T-helper 1 cell treated with Interleukin-12 subunit alpha and Interleukin-12 subunit beta and Interleukin-4 antibody, amounts not matched to agents 30 ng/mL and 1 ng/mL, for 36 hours (primary cell): ENCODE data around the gene CNST. TPM values are rescaled to one million over a fixed set of nuclear protein-coding genes. Genes with fewer than 3 reads are reported as not detected.
"Not testable (repeated sequence)": the region's sequence is repeated elsewhere in the genome, so short reads cannot be mapped to it uniquely, and the experiment has no call there.

ENCODE experiments used
- intact Hi-C: fragments of 100-400 bp; cut with micrococcal nuclease; formaldehyde crosslinking; loops from one replicate; pipeline ENCODE4 v1.15.1; 2024
- total RNA-seq: library from RNA; stranded (reverse); gene quantifications from 2 replicates; pipeline ENCODE4 v1.2.3, GENCODE V29; 2022

CNST gene
- total RNA-seq, 1 donor from 2014 or later: 33.7 TPM

DNA sequence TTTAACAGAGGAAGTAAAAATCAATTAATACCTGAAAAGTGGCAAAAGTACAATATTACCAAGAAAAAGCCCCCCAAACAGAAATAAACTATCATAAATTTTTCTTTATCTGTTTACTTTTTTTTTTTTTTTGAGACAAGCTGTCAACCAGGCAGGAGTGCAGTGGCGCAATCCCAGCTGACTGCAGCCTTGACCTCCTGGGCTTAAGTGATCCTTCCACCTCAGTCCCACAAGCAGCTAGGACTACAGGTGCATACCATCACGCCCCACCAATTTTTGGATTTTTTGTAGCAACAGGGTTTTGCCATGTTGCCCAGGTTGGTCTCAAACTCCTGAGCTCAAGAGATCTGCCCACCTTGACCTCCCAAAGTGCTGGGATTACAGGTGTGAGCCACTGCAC, 8.2 kb upstream of the CNST start:
- intact Hi-C loops: no loop called here

DNA sequence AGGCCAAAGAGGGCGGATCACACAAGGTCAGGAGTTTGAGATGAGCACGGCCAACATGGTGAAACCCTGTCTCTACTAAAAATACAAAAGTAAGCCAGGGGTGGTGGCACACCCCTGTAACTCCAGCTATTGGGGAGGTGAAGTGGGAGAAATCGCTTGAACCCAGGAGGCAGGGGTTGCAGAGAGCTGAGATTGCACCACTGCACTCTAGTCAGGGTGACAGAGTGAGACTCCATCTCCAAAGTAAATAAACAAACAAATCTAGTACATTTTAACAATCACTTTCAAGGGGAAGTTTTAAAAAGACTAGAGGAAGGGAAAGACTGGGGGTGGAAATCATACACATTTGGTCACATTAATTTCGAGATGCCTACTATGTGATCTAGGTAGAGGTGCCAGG, 6.9 kb upstream of the CNST start:
- intact Hi-C loops: no loop called here

DNA sequence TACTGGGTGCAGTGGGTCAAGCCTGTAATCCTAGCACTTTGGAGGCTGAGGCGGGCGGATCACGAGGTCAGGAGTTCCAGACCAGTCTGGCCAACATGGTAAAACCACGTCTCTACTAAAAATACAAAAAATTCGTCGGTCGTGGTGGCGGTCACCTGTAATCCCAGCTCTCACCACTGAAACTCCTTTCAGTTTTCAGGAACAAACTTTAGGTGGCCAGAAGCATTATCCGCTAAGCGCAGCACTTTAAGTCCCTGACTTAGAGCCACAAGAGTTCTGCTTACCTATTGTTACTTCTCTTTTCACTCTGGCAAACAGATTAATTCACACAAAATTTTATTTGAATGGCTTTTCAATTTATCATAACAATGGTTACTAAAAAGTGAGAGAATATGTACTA, 5.4 kb upstream of the CNST start:
- intact Hi-C loops: loop anchor here (10.0 kb wide), 2 partner anchors 164 to 1406 kb away; partner anchors contain the start of genes KIF26B and SCCPDH

DNA sequence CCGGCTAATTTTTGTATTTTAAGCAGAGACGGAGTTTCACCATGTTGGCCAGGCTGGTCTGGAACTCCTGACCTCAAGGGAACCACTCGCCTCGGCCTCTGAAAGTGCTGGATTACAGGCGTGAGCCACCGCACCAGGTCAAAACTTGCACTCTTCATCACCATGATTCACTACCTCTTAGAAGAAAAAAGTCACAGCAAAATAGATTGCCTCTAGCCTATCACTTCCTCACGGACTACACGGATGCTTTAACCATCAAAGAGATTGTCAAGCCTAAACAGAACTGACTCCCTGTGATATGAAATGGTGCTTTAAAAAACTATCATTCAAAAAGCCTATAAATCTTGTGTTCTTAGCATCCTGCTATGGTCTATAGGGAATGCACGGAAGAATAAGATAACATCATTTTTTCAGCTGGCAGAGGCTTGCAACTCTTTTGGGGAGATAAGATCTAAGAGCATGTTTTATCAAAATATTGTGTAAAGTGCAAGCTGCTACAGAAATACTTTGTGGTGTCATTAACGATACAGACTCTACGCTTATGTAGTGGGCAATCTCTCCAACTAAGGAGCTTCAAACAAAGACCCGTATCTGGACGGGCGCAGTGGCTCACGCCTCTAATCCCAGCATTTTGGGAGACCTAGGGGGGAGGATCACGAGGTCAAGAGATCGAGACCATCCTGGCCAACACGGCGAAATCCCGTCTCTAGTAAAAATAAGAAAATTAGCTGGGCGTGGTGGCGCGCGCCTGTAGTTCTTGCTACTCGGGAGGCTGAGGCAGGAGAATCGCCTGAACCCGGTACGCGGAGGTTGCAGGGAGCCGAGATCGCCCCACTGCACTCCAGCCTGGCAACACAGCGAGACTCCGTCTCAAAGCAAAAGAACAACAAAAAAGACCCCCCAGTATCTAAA, 1.2 kb upstream of the CNST start:
- intact Hi-C loops: loop anchor here (5.0 to 10.0 kb wide), 6 partner anchors 77 to 1410 kb away; partner anchors contain the start of genes KIF26B, SCCPDH and ZNF670

DNA sequence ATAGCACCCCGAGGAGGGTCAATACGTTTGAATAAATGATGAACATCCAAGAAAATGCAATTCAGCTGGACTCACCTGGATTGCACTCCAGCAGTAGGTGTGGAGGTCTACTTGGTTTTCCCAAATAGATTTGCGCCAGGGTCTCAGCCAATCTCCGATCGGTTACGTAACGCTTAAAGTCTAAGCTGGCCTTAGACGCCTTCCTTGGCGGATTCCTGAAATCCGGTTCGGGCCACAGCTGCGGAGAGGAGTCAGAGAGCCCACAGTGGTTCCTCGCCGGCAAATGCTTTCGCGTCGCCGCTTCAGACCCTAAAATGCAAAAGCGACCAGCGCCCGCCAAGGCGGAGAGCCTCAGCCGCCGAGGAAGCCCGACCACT, 517 bp upstream of the CNST start:
- intact Hi-C loops: loop anchor here (1.0 to 10.0 kb wide), 18 partner anchors 58 to 1913 kb away; partner anchors contain the start of genes COX20, KIF26B, SCCPDH and SMYD3

DNA sequence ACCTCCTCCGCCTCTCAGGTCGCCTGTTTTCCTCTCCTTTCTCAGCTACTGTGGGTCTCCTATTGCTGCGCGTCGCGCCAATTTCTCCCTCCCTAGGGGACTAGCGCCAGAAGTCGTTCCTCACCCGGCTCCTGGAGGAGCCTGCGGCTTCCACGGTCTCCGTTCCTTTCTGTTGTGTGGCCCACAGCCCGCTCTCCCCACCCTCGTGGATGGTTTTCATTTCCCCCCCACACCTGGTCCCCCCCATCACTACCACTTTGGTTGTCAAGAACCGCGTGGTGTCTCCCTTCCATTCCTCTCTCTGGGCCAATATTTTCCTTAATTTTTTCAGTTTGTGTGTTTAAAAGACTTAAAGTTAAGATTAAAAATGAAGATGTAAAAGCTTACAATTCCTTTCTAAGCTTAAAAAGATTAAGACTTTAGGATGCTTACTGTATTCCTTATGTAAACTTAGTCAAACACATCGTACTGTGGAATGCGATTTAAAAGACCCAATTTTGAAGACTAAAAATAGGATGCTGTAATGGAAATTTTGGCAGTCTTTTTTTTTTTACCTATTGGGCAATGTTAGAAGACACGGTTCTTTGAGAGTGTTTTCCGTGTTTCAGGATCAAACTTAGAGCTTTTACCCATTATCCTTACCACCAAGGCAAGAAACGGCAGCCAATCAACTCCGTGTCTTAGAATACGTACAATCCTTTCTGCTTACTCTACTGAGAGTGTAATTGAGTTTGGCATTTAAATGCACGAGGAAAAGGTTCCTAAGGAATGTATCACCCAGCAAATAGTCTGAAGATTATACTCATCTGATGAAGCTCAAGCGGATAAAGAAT, 773 bp downstream of the CNST start:
- intact Hi-C loops: loop anchor here (1.0 to 10.0 kb wide), 20 partner anchors 35 to 1915 kb away; partner anchors contain the start of genes COX20, KIF26B, SCCPDH and SMYD3

DNA sequence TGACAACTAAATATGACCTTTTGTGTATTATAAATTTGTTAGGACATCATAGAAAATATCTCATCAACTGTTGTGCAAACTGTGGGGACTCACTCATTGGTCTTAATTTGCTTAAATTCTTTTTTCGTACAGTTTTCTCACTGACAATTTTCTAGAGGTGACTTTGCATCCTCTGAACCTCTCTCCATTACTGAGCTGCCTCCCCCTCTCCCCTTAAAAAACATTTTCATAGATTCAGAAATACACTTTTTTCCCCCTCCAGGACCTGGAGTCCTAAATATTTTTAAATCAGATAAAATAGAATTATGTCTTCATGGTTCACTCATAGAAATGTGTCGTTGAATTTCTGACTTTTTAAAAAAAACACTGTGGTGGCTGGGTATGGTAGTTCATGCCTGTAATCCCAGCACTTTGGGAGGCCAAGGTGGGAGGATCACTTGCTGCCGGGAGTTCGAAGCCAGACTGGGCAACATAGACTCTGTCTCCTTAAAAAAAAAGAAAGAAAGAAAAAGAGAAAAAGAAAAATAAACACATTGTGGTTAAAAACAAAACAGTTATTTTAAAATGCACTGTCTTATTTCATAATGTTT, 1.5 kb downstream of the CNST start:
- intact Hi-C loops: loop anchor here (1.0 to 10.0 kb wide), 13 partner anchors 35 to 1705 kb away; partner anchors contain the start of genes KIF26B, SCCPDH, ZNF496 and ZNF669

DNA sequence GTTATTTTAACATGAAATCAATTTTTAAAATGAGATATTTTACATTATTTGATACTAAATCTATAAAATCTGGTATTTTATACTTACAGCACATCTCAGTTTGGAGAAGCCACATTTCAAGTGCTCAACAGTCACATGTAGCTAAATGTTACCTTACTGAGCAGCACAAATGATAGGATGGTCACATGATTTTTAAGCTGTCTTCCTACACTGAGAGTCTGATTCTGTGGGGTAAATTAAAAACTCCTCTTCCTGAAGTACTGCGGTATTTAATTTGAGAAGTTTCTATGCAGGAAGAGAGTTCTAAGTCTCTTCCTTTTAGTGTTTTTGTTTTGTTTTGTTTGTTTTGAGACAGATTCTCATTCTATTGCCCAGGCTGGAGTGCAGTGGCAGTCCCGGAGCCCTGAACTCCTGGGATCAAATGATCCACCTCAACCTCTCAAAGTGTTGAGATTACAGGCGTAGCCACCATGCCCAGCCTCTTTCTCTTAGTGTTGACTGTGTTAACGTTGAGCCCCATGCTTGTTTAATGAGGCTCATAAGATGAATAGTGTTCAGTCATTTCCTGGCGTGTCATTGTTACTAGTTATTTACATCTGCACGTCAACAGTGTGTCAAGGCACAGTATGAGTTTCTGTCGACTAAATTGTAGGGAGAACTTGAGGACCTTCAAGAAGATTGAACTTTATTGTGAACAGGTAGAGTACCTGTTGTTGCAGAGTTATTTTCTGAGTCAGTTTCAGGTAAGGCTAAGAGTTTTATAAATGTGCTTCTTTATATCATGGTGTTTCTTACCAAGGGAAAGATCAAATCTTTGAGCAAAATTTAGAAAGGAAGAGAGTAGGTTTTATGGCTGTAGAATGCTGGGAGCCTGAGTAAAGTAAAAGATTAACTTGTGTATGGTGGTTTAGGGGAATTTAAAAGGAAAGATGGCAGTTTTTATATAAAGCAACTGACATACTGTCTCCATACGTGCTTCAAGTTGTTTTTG, 3.3 kb downstream of the CNST start:
- intact Hi-C loops: loop anchor here (5.0 to 10.0 kb wide), 6 partner anchors 73 to 1415 kb away; partner anchors contain the start of genes KIF26B, SCCPDH and ZNF670

DNA sequence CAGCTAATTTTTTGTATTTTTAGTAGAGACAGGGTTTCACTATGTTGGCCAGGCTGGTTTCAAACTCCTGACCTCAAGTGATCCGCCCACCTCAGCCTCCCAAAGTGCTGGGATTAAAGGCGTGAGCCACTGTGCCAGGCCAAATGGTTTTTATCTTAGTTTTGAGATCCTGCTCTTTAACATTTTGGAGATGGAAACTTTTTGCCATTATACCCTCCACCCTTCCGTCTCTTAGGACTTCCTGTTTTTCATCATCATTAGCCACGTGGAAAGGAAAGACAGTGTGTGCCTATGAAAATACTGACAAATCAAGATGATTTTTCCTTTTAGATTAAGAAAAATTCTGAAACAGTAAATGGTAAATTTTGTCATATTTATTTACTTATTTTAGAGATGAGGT, 5.1 kb downstream of the CNST start:
- intact Hi-C loops: not testable (repeated sequence)

DNA sequence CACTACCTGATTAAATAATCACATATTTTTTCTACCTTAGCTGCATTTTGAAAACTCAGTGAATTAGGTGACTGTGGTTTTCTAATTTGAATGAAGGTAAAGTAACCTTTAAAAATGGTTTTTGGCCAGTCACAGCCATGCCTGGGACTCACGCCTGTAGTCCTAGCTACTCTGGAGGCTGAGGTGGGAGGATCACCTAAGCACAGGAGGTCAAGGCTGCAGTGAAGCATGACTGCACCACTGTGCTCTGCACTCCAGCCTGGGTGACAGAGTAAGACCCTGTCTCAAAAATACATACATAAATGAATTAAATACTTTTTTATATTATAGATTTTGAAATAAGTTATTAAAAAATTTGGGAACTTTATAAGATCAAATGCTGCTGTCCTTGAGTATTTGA, 5.7 kb downstream of the CNST start:
- intact Hi-C loops: no loop called here

DNA sequence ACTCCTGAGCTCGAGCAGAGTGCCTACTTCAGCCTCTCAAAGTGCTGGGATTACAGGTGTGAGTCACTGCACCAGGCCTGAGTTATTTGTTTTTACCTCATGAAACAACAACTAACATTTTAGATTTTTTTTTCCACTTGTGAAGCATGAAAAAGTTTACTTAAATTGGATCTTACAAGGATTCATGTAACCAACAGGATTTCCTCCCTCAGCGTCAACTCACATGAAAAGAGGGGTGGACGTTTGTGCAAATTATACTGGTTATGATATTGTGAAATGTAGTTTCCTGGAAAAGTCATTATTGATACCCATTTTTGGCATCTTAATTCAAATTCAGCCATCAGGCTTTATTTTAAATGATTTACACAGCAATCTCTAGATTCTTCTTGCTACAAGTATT, 6.5 kb downstream of the CNST start:
- intact Hi-C loops: no loop called here

DNA sequence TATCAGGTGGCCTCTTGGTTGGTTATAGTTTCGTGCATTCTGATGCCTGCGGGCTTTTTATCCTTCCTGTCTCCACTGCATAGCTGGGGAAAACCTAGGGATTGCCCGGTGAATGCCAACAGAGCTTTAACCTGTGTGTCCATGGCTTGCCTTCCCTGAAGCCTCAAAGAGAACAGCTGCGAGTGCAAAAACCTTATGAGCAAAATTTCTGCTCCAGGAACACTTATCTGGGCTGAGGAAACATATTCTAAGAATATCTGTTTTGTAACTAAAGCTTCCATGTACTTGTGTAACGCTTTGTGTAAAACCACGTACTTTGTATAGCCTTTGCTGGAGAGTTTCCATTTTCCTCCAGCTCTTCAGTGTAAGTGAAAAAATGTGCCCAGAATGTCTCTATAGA, 7.2 kb downstream of the CNST start:
- intact Hi-C loops: no loop called here

DNA sequence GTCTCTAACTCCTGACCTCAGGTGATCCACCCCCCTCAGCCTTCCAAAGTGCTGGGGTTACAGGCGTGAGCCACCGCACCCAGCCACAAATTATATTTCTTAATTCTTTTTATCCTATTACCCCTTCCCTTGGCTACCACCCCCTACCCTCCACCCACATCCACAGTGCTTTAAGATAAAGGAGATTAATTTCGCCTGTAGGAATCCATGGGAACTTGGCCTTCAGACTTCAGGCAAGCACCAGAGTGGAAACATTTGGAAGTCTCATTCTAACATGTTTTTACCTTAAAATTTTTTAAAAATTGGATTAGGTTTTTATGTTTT, 10.4 kb downstream of the CNST start:
- intact Hi-C loops: no loop called here

DNA sequence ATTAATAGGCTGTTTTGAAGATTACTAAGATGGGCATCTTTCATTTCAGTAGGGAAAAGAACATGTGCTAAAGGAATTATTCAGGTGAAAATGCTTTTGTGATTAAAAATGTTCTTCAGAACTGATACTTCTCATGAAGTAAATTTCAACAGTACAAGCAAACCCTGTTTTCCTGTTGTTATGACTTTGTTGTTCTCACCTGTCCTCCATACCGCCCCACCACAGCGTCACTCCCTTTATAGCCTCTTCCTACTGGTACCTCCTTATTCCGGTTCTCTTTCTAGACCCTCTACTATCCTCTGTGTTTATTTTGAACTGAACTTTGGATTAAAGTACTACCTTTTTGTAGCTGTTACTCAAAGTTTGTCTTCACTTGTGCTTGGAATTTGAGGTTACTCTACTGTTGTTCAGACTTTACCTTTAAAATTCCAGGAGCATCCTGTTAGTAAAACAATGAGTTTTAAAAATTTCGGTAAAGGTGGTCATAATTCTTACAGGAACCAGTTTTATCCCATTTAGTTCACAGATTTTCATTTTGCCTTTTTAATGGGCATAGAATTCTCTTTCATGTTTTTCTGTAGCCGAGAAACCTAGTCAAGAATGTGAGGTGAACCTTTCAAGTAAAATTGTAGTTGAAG, 10.9 kb downstream of the CNST start:
- intact Hi-C loops: no loop called here

DNA sequence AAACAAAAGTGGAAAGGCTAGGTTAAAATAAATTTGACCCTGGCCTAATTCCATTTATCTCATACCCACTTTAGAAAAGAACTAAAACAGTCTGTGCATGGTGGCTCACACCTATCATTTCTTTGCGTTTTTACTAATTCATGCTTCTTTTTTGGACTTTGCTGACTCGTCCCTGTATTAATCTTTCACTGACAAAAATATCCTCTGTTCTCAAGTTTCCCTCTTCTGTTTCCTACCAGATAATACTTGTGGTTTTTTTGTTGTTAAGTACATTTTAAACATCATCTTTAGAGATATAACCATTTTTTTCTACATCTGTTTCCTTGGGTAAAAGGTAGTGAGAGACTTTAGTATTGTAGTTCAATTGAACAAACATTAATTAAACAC, 11.5 kb downstream of the CNST start:
- intact Hi-C loops: no loop called here

DNA sequence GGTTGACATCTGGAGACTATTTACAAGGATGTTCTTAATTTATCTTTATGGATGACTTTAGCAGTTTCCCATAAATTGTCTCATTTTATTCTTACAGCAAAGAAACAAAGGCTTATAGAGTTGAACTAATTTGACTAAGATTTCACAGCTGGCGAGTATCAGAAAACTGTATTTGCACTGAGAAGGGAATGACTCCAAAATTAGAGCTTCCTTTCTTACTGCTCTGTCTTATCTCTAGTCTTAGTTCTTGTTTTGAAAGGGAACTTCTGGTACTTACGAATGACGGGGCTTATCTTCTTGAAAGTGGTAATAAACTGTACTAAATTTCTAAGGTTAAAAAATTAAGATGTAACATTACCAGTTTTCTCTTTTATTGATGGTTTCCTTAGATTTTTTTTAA, 13.6 kb downstream of the CNST start:
- intact Hi-C loops: no loop called here

DNA sequence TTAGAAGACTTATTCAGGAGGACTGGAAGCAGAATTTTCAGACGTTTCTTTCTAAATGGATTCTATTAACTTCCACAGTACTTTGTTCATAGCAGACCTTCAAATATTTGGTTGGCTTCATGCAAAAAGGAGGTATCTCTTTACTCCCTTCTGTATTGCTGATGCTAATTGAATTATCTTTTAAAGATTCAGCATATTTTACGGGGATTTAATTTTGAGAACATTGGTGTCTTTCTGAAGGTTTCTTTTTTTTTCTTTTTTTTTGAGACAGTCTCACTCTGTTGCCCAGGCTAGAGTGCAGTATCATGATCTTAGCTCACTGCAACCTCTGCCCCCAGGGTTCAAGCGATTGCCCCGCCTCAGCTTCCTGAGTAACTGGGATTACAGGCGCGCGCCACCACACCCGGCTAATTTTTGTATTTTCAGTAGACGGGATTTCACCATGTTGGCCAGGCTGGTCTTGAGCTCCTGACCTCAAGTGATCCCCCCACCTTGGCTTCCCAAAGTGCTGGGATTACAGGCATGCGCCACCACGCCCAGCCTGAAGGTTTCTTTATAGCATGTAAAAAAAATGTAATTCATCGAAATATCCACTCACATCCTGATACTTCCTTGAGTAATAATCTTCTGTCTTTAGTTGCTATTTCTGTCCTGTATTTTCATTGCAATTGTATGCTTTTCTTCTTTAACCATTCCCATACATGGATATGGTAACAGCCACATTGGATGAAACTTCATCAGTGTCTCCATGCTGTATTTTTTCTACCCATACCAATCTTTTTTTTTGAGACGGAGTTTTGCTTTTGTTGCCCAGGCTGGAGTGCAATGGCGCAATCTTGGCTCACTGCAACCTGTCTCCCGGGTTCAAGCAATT, 14.5 kb downstream of the CNST start:
- intact Hi-C loops: no loop called here

DNA sequence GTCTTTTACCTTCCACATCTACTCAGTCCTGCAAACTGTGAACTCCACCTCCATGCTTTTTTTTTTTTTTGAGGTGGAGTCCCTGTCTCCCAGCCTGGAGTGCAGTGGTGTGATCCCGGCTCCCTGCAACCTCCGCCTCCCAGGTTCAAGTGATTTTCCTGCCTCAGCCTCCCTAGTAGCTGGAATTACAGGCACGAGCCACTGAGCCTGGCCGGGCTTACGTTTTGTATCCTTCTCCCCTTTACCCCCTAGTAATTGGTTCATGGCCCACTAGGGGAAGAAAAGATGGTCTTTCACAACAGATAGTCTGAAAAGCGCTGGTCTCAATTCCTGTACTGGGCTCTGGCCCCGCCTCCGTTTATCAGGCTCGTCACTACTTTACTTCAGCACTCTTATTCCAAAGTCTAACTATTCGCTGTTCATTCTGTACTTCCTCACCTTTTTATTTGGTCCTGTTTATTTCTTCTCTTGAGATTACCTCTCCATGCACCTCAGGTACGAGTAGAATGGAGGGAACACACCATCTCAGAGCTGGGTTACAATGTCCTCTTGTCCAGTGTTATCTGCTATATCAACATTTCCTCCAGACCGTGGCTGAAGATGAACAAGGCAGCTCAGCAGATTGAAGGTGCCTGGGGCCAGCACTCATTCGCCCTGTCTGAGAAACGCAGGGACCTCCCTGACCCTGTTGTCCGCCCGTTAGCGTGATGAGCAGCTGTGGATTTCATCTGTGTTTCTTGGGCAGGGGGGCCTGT, 16.2 kb downstream of the CNST start:
- intact Hi-C loops: no loop called here
